GM21381 (cell line): ENCODE data around the gene TRIM4.
A peak's percentile ranks its signal among the peaks of the same experiment; 100 is the strongest.
"Not testable (repeated sequence)": the region's sequence is repeated elsewhere in the genome, so short reads cannot be mapped to it uniquely, and the experiment has no call there.

Experiments
- ATAC-seq: cut with Tn5 transposase; IDR thresholded peaks from one replicate; pipeline ENCODE4 v1.9.1; 2021; ENCODE audit warnings: mild to moderate bottlenecking, moderate library complexity; ENCODE audit not compliant: unreplicated experiment

The TRIM4 gene, protein sequence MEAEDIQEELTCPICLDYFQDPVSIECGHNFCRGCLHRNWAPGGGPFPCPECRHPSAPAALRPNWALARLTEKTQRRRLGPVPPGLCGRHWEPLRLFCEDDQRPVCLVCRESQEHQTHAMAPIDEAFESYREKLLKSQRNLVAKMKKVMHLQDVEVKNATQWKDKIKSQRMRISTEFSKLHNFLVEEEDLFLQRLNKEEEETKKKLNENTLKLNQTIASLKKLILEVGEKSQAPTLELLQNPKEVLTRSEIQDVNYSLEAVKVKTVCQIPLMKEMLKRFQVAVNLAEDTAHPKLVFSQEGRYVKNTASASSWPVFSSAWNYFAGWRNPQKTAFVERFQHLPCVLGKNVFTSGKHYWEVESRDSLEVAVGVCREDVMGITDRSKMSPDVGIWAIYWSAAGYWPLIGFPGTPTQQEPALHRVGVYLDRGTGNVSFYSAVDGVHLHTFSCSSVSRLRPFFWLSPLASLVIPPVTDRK

DNA sequence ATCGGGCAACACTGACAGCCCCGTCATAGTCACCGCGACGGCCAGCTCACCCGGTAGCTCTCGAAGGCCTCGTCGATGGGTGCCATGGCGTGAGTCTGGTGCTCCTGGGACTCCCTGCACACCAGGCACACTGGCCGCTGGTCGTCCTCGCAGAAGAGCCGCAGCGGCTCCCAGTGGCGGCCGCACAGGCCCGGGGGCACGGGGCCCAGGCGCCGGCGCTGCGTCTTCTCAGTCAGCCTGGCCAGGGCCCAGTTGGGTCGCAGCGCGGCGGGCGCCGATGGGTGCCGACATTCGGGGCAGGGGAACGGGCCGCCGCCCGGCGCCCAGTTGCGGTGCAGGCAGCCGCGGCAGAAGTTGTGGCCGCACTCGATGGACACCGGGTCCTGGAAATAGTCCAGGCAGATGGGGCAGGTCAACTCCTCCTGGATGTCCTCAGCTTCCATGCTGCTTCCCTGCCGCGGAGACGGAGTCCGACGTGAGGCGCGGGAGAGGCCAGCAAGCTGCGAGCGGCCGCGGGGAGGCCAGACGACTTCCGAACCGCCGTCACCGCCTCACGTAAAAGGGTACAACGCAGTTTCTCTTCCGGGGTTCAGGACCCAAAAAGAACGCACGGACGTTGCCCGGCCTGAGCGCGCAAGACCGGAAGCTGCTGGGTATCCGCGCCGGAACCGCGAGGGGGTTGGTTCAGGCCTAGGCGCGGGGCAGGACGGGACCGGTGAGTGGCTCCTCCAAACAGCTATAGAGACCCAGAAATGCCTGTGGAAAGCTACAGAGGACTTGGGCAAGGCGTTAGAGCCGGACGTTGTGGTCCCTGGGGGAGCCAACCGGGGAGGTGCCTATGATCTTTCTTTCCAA, at the start of gene TRIM4:
Gene TRIM4 (minus strand): TSS at position 572 of the 855 bp plus-strand sequence. CDS start 129 bp downstream, at position 443.
- ATAC-seq, result peak; percentile 96

DNA sequence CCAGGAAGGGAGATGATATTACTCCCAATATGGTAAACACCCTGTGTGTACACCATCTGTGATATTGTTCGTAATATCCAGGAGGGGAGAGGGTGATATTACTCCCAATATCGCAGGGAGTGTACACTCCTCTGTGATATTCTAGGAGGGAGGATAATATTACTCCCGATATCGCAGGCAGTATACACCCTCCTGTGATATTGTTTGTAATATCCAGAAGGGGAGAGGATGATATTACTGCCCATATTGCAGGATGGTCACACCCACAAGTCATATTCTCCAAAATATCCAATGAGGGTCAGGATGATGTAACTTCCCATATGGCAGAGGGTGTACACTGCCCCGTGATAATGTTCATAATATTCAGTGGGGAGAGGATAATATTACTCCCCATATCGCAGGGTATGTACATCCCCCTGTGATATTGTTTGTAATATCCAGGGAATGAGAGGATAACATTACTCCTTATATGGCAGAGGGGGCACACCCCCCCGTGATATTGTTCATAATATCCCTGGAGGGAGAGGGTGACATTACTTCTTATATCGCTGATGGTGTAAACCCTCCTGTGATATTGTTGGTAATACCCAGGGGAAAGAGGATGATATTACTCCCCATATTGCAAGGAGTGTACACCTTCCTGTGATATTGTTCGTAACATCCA, 39.4 kb upstream of the TRIM4 start:
- no peak for ATAC-seq

DNA sequence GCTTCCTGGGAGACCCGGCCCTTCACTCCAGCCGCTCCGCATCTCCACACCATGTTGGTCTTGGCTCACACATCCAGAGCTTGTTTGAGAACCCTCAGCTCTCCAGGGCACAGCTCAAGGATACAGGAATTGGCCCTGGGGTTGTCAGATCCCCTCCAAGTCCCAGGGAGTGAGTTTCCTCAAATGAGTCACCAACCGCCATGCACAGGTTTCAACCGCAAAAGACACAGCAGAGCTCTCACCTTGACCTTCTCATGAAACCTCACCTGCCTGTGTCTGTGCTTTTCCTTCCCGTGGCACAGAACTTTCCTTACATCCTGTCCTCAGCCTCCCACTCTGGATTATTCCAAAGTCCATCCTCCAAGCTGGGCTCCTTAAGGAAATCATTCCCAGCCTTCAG, 35.9 kb upstream of the TRIM4 start:
- ATAC-seq, result no peak

DNA sequence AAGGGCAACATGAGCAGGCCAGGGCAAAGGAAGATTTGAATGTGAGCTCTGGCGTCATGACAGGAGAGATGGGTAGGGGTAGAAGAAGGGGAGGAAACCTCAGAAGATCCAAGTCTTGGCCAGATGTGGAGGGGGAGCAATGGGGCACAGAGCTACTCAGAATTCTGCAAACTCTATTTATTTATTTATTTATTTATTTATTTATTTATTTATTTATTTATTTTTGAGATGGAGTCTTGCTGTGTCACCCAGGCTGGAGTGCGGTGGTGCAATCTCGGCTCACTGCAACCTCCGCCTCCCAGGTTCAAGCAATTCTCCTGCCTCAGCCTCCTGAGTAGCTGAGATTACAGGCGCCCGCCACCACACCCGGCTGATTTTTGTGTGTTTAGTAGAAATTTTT, 35.3 kb upstream of the TRIM4 start:
- not testable (repeated sequence) for ATAC-seq

DNA sequence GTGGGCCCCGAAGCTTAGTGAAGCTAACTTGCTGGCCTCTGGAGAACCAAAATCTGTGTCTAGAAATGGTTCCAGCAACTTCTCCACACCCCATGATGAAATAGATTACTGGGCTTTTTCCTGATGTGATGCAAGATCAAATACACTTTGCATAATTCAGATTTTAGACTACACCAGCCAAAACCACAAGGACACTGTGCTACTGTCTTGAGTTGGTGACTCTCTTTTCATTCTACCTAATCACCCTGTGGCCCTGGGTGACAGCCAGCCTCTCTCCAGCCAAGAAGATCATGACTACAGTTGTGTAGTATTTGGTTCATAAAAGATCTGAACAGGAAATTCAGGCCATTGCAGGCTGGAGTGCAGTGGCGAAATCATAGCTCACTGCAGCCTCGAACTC, 34.3 kb upstream of the TRIM4 start:
- ATAC-seq, result no peak

DNA sequence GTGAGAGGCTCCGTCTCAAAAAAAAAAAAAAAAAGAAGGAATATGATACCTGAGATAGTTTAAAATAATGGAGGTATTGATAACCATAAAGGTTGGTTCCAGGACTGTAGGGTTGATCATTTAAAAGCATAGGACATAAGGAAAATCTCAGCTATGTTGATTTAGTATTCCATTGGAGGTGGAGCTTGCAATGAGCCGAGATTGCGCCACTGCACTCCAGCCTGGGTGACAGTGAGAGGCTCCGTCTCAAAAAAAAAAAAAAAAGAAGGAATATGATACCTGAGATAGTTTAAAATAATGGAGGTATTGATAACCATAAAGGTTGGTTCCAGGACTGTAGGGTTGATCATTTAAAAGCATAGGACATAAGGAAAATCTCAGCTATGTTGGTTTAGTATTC, 33.3 kb upstream of the TRIM4 start:
- not testable (repeated sequence) for ATAC-seq

DNA sequence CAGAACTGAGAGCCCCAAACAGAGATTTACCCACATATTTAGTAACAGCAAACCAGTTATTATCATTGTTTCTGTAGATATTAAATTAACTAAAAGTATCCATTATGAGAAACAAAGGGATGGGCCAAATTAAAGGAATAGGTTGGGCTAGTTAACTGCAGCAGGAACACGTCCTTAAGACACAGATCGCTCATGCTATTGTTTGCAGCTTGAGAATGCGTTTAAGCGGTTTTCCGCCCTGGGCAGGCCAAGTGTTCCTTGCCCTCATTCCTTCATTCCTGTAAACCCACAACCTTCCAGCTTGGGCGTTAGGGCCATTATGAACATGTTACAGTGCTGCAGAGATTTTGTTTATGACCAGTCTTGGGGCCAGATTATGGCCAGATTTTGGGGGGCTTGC, 31.5 kb upstream of the TRIM4 start:
- not testable (repeated sequence) for ATAC-seq

DNA sequence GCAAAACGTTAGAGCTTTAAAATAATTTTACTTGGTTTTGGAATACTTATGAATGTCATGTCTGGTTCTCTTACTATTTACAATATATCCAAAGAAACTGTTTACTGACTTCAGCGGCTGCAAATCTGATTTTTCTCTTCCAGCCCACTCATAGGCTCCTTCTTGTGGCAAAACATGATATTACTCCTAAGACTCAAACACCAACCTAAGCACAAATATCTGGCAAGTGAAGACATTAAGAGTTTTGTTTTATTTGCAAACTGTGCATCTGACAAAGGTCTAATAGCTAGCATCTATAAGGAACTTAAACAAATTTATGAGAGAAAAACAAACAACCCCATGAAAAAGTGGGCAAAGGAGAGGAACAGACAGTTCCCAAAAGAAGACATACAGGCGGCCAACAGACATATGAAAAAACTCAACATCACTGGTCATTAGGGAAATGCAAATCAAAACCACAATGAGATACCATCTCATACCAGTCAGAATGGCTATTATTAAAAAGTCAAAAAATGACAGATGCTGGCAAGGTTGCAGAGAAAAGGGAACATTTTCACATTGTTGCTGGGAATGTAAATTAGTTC, 30.4 kb upstream of the TRIM4 start:
- ATAC-seq, result no peak

DNA sequence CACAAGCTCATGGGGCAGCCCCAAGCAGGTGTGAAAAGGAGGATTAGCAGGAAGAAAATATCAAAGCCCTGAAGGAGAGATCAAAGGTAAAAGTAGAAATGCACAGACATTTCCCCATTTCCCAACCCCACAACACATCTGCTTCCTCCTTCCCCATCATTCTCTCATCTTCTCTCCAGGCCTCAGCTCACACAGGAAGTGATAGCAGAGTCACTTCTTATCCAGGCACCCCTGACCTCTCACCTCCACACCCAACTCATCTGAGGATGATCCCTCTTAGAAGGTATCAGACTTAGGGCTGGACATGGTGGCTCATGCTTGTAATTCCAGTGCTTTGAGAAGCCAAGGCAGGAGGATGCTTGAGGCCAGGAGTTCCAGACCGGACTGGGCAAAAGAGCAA, 28.3 kb upstream of the TRIM4 start:
- no peak for ATAC-seq

DNA sequence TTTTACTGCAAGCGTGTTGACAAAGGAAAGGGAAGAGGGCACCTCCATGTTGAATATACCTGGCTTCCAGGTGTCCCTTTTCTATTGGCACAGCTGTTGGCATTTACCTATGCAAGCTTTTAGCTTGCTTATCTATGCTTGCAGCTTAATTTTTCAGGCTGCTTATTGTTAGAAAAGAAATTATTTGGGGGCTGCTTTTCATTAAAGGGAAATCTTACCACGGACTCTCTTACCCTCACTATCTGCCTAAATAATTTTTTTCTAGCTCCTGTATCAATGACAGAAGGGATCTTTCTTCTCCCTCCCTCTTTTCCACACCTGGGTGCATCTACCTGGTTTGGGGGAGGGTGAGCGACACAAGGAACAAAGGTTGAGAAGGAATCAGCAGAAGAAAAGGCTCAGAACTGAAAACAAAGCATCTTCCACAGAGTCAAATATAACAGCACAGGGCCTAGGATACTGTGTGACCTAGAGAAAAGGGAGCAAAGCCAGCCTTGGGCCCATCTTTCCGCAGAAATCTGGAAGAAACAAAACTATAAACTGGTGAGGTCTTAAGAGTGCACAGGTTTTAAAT, 25.3 kb upstream of the TRIM4 start:
- no peak for ATAC-seq

DNA sequence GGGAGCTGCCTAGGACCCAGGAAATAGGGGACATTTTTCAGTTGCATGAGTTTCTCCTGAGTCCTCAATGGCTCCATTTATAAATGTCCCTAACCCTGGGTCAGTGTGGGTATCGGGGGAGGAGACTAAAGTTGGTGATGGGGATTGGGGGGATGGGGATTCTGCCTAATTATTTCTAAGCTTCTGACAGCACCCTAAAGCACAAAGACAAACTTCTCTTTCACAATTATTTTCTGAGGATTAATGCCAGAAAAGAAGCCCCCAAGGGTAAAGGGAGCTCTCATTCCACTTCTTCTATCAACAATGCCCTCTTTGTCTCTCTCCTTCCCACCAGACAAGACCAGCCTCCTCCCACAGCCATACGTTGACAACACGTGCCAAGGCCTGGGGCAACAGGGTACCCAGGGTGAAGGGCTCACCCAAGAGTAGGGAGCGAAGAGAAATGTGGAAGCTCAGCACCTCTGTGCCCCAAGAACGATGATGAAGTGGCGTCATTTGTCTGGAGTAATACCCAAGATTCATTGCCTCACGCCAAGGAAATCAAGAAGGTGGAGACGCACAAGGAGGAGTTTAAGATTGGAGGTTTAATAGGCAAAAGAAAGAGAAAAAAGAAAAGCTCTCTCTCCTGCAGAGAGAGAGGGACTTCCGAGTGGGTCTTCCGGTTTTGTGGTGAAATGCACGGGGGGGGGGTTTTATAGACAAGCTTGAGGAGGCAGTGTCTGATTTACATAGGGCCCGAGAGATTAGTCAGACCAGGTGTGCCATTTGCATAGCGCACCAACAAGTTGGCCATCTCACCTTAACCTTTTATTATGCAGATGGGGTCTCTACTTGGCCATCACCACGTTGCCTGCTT, 24.5 kb upstream of the TRIM4 start:
- no peak for ATAC-seq

DNA sequence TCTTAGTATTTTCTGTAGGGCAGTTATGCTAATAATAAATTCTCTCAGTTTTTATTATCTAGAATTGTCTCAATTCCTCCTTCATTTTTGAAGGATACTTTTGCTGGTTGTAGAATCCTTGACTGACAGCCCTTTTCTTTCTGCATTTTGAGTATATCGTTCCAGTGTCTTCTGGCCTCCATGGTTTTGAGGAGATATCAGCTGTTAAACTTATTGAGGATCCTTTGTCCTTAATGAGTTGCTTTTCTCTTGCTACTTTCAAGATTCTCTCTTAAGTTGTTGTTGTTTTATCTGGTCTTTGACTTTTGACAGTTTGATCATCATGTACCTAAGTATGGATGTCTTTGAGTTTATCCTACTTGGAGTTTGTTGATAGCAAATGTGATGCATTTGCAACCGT, 19.0 kb upstream of the TRIM4 start:
- no peak for ATAC-seq

DNA sequence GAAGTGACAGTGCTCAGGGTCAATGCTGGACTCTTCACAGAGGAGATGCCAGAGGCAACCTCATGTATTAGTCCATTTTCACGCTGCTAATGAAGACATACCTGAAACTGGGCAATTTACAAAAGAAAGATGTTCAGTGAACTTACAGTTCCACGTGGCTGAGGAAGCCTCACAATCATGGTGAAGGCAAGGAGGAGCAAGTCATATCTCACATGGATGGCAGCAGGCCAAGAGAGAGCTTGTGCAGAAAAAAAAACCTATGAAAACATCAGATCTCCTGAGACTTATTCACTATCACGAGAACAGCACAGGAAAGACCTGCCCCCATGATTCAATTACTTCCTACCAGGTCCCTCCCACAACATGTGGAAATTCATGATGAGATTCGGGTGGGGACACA, 15.7 kb upstream of the TRIM4 start:
- not testable (repeated sequence) for ATAC-seq

DNA sequence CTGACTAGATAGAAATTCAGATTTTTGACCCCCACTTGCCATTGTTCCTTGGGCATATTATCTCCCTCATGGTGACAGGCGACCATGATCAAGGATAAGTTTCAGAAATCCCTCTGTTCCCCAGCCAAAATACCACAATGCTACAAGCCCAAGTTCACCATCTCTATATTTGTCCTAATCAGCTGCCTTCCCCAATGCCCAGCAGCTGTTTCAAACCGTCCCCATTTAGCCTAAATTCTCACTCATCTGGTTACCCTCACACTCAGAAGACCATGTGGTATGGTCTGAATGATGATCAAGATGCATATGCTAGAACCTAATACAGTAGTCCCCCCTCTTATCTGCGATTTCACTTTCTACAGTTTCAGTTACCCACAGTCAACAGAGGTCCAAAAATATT, 11.0 kb upstream of the TRIM4 start:
- no peak for ATAC-seq

DNA sequence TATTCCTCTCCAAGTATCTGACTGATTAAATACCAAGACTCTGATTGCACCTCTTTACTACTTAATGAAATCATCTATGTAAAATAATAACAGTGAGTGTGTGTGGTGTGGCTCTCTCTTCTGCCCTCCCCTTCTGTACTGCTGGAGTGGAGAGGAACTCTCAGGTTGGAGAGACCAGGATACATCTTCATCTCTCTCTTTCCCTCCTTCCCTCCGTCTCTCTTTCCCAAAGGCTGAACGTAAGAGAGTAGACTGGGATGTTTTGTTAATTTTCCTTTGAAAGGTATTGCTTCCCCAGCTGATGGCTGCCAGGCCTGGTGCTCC, 10.4 kb upstream of the TRIM4 start:
- ATAC-seq, result no peak

DNA sequence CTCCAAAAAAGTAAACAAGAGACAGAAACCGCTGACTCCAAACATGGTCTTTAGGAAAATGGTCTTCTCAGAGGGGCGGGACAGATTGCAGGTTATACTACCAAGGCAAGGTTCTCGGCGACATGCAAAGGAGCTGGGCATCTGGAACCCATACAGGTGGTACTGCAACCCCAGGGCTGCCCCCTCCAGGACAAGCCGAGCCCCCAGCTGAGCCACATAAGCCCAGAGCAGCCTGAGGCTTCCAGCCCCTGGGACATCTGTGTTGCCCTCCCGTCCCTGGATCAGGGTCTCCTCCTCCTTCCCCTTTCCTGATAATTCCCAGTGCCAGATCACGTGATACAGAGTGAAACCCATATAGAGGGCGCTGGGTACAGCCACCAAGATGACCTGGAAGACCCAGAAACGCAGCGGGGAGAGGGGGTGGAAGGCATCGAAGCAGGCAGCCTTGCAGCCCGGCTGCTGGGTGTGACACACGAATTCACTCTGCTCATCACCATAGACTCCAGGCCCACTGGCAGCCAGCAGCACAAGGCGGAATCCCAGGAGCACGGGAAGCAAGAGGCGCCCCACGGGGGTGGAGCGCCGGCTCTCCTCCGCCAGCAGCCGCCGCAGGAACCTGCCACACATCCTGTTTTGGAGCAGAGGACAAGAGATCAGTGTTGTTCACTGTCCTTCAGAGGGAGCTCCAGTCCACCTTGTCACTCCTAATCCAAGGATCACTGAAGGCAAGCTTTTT, 9.8 kb upstream of the TRIM4 start, which contains the start of gene GJC3:
Gene GJC3 (minus strand): TSS at position 627 of the 736 bp plus-strand sequence. CDS start 0 bp downstream, at position 627.
- no peak for ATAC-seq

DNA sequence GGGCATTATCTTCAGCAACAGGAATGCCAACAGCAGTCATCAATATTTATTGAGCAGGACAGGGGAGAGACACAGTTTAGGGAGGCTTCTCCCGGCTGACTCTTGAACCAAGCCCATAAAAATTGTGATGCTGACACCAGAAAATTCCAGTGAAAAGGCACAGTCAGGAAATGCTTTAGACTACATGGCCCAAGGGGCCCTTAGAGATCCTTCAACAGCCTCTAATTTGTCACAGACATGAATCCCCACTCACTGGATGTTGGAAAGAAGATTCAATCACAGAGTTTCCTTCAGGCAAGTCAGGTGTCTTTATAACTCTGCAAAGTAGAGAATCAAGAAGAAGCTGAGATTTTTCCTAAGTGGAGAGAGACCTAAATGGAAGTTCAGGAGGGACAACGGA, 8.9 kb upstream of the TRIM4 start:
- no peak for ATAC-seq

DNA sequence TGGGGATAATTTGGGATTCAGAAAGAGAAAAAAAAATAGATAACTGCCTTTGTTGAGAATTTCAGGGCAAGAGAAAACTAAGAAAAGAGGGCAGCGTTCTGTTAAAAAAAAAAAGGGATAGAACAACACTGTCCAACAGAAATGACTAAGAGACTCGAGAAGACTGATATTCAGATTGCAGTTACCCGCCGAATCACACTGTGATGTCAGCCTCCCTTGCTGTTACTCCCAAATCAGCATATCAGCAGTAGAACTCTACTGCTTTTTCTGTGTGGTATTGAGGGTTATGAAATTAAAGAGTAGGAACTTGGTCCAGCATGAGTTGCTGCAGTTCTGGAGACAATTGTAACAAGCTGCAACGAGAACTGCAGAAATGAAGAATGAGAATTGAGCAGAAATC, 8.2 kb upstream of the TRIM4 start:
- ATAC-seq, result no peak

DNA sequence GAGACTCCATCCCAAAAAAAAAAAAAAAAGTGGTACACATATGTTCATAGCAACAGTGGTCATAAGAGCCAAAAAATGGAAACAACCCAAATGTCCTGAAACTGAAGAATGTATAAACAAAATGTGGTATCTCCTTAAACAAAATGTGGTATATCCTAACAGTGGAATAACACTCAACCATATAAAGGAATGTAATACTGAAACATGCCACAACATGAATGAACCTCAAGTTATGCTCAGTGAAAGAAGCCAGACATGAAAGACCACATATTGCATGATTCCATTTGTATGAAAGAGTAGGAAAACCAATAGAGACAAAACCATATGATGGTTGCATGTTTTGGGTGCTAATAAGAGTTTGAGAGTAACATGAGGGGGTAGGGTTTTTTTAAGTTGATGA, 7.0 kb upstream of the TRIM4 start:
- ATAC-seq, result no peak
